Kidney tubule cell (primary cell): ENCODE measurements around the gene AADAC.
"Not testable (repeated sequence)": the region's sequence is repeated elsewhere in the genome, so short reads cannot be mapped to it uniquely, and the experiment has no call there.

Source experiments
- DNase-seq: peaks from one replicate; pipeline ENCODE4 v3.0.0-alpha.2; 2018; ENCODE audit warnings: low spot score

AADAC gene

GRCh38 chr3:151813799-151814198, at the start of gene AADAC:
AADAC (plus strand) TSS chr3:151814116; CDS start chr3:151814163, 47 bp downstream.
- DNase-seq, result no peak

GRCh38 chr3:151764699-151765098, 49.2 kb upstream of the AADAC start:
- DNase-seq, result not testable (repeated sequence)

- DNase-seq, result no peak
Measured at GRCh38 chr3:151765685-151766084, 48.2 kb upstream of the AADAC start.

- no peak for DNase-seq
Measured at GRCh38 chr3:151766454-151766853, 47.5 kb upstream of the AADAC start.

- DNase-seq, result no peak
Measured at GRCh38 chr3:151768393-151768930, 45.5 kb upstream of the AADAC start.

- no peak for DNase-seq
Measured at GRCh38 chr3:151769175-151769574, 44.7 kb upstream of the AADAC start.

- DNase-seq, result no peak
Measured at GRCh38 chr3:151770956-151771355, 43.0 kb upstream of the AADAC start.

GRCh38 chr3:151772825-151773480, 41.0 kb upstream of the AADAC start:
- DNase-seq, result no peak

GRCh38 chr3:151774235-151774634, 39.7 kb upstream of the AADAC start:
- no peak for DNase-seq

GRCh38 chr3:151774910-151775309, 39.0 kb upstream of the AADAC start:
- DNase-seq, result no peak

GRCh38 chr3:151775314-151776258, 38.3 kb upstream of the AADAC start:
- DNase-seq, result no peak

GRCh38 chr3:151776259-151776740, 37.6 kb upstream of the AADAC start:
- DNase-seq, result no peak

GRCh38 chr3:151777880-151778279, 36.0 kb upstream of the AADAC start:
- DNase-seq, result no peak

GRCh38 chr3:151787626-151788025, 26.3 kb upstream of the AADAC start:
- no peak for DNase-seq

GRCh38 chr3:151788401-151788800, 25.5 kb upstream of the AADAC start:
- no peak for DNase-seq

- DNase-seq, result no peak
Measured at GRCh38 chr3:151789853-151790463, 24.0 kb upstream of the AADAC start.

- DNase-seq, result not testable (repeated sequence)
Measured at GRCh38 chr3:151790763-151791162, 23.2 kb upstream of the AADAC start.

GRCh38 chr3:151792411-151792810, 21.5 kb upstream of the AADAC start:
- DNase-seq, result no peak

- no peak for DNase-seq
Measured at GRCh38 chr3:151793636-151794035, 20.3 kb upstream of the AADAC start.

- DNase-seq, result no peak
Measured at GRCh38 chr3:151794080-151794479, 19.8 kb upstream of the AADAC start.

- DNase-seq, result peak; percentile 45
Measured at GRCh38 chr3:151795276-151795675, 18.6 kb upstream of the AADAC start.

- DNase-seq, result no peak
Measured at GRCh38 chr3:151796105-151796680, 17.7 kb upstream of the AADAC start.
